PC-3 (cell line): ENCODE measurements around the gene NHLH2. TPM values are rescaled to one million over a fixed set of nuclear protein-coding genes. Genes with fewer than 3 reads are reported as not detected.

ENCODE experiments used
- ATAC-seq: fragments of 200-7000 bp; cut with Tn5 transposase; 2 replicates; pipeline ENCODE4 v1.9.1; 2020; ENCODE audit warnings: mild to moderate bottlenecking, moderate library complexity
- BruUV-seq: library from RNA; stranded (reverse); fragments of 400-500 nt; replicated peaks from 2 replicates; lab custom pipeline; 2021; lab: Mats Ljungman, UMichigan
- CTCF ChIA-PET: fragments of 300-600 bp; sonication (Branson Sonifier 250); formaldehyde crosslinking; loops from one replicate; lab custom pipeline; 2022; ENCODE audit warnings: antibody characterized with exemption; lab: Charles Lee
- POLR2A ChIA-PET: fragments of 300-600 bp; sonication (Branson Sonifier 250); formaldehyde crosslinking; loops from one replicate; lab custom pipeline; 2022; ENCODE audit warnings: antibody characterized with exemption; ENCODE audit not compliant: unreplicated experiment; lab: Charles Lee
- DNase-seq: peaks from one replicate; pipeline ENCODE4 v3.0.0-alpha.2; 2015
- H2AFZ ChIP-seq: fragments of 300-600 bp; sonication (generic); 2 replicates; pipeline ENCODE4 v1.6.0; 2016; ENCODE audit warnings: antibody characterized with exemption, low read length
- H3F3A ChIP-seq: fragments of 300-600 bp; sonication (generic); one replicate; pipeline ENCODE4 v1.6.0; 2017; ENCODE audit warnings: antibody characterized with exemption, low read length, control low read depth, mild to moderate bottlenecking; ENCODE audit not compliant: unreplicated experiment
- H3K27ac ChIP-seq: fragments of 300-600 bp; sonication (generic); 2 replicates; pipeline ENCODE4 v1.5.1; 2016; ENCODE audit warnings: mild to moderate bottlenecking, low read length
- H3K27me3 ChIP-seq: fragments of 300-600 bp; sonication (generic); 2 replicates; pipeline ENCODE4 v1.6.1; 2016; ENCODE audit warnings: low read length, mixed read lengths
- H3K36me3 ChIP-seq: fragments of 300-600 bp; sonication (generic); 2 replicates; pipeline ENCODE4 v1.6.1; 2016; ENCODE audit warnings: low read depth, mixed run types, low read length, mixed read lengths
- H3K4me1 ChIP-seq: fragments of 300-600 bp; sonication (generic); 2 replicates; pipeline ENCODE4 v1.5.1; 2016; ENCODE audit warnings: low read length; ENCODE audit not compliant: insufficient read depth
- H3K4me2 ChIP-seq: fragments of 300-600 bp; sonication (generic); 2 replicates; pipeline ENCODE4 v1.6.0; 2016; ENCODE audit warnings: low read length
- H3K4me3 ChIP-seq: fragments of 300-600 bp; sonication (generic); 2 replicates; pipeline ENCODE4 v1.5.1; 2016; ENCODE audit warnings: mild to moderate bottlenecking, low read length, mixed read lengths
- H3K79me2 ChIP-seq: fragments of 300-600 bp; sonication (generic); 2 replicates; pipeline ENCODE4 v1.6.1; 2017; ENCODE audit warnings: low read length, mixed read lengths
- H3K9ac ChIP-seq: fragments of 300-600 bp; sonication (generic); 2 replicates; pipeline ENCODE4 v1.6.0; 2016; ENCODE audit warnings: mild to moderate bottlenecking, low read length
- H3K9me2 ChIP-seq: fragments of 300-600 bp; sonication (generic); replicated peaks from 2 replicates; pipeline ENCODE4 v1.6.1; 2016; ENCODE audit warnings: mixed run types, low read length, mixed read lengths
- H3K9me3 ChIP-seq: fragments of 300-600 bp; sonication (generic); 2 replicates; pipeline ENCODE4 v1.6.1; 2016; ENCODE audit warnings: low read length, mixed read lengths
- H4K20me1 ChIP-seq: fragments of 300-600 bp; sonication (generic); 2 replicates; pipeline ENCODE4 v1.6.1; 2016; ENCODE audit warnings: low read length, mixed read lengths
- CTCF ChIP-seq: fragments of 300-600 bp; sonication (generic); conservative IDR thresholded peaks from 2 replicates; pipeline ENCODE4 v1.5.1; 2017; ENCODE audit warnings: antibody characterized with exemption, low read depth, mild to moderate bottlenecking, low read length
- EZH2 ChIP-seq: fragments of 300-600 bp; sonication (generic); IDR thresholded peaks from one replicate; pipeline ENCODE4 v1.6.1; 2017; ENCODE audit warnings: antibody characterized with exemption, mild to moderate bottlenecking, low read length; ENCODE audit not compliant: unreplicated experiment
- EZH2phosphoT487 ChIP-seq: fragments of 300-600 bp; sonication (generic); IDR thresholded peaks from 2 replicates; pipeline ENCODE4 v1.6.1; 2018; ENCODE audit warnings: mild to moderate bottlenecking, antibody characterized with exemption, low read length, borderline replicate concordance
- intact Hi-C: fragments of 100-400 bp; cut with micrococcal nuclease; formaldehyde crosslinking; loops from 2 replicates; pipeline ENCODE4 v1.9.0; 2023
- total RNA-seq: library from RNA; depleted of rRNA; stranded (reverse); fragments of >200 nt; gene quantifications from 2 replicates; pipeline ENCODE4 v1.2.3, GENCODE V29; 2014

NHLH2 gene
- total RNA-seq, 1 experiment from 2014 or later = not detected

DNA sequence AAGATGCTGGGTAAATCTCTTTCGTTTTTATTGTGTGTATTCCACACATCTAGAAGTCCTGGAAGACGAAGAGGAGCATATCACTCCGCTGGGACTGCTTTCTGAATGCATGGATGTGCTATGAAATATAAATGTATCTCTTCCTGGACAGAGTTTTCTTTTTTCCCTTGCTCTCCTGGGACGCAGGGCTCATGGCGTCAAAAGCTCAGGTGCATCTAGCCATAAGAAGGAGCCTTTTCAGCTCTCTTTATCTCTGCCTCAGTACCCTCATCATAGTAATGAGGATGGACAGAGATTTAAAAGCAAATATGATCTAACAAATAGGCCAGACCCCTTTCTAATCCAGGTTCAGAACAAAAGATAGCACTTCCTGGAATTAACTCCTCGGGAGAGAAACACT, 44.9 kb downstream of the NHLH2 start:
- POLR2A ChIA-PET = no interaction called here
- Histone ChIP-seq H3K27ac (no peak overlapping the region), H3K9me3 (no peaks in the 10 kb centered on the region), H3K4me2 (no peak overlapping the region), H3K36me3 (no peaks in the 10 kb centered on the region), H3F3A (no peaks in the 10 kb centered on the region), H3K9me2 (no peaks in the 10 kb centered on the region), H3K4me1 (no peaks in the 10 kb centered on the region), H3K27me3 (no peaks in the 10 kb centered on the region), H4K20me1 (no peaks in the 10 kb centered on the region), H3K79me2 (no peaks in the 10 kb centered on the region), H3K4me3 (no peak overlapping the region), H3K9ac (no peak overlapping the region), H2AFZ (no peak overlapping the region)
- CTCF ChIA-PET = no interaction called here
- DNase-seq = no peak
- TF ChIP-seq EZH2 = no peak
- no peak for TF ChIP-seq EZH2phosphoT487
- no peak for TF ChIP-seq CTCF
- intact Hi-C loops = no loop called here
- no peak for ATAC-seq
- BruUV-seq = no TSS peak

GRCh38 chr1:115794976-115795639, 45.8 kb downstream of the NHLH2 start:
- Histone ChIP-seq H4K20me1 (no peaks in the 10 kb centered on the region), H3K4me3 (no peak overlapping the region), H3K27ac (no peak overlapping the region), H3K9ac (no peak overlapping the region), H3K36me3 (no peaks in the 10 kb centered on the region), H3K27me3 (no peaks in the 10 kb centered on the region), H3K9me2 (no peaks in the 10 kb centered on the region), H3K9me3 (no peaks in the 10 kb centered on the region), H3K4me1 (no peaks in the 10 kb centered on the region), H3F3A (no peaks in the 10 kb centered on the region), H3K79me2 (no peaks in the 10 kb centered on the region), H3K4me2 (no peak overlapping the region), H2AFZ (no peak overlapping the region)
- ATAC-seq (no peak), DNase-seq (no peak)
- ChIA-PET POLR2A (no interaction called here), CTCF (no interaction called here)
- TF ChIP-seq EZH2phosphoT487 (no peak), CTCF (no peak), EZH2 (no peak)
- intact Hi-C loops = no loop called here
- no TSS peak for BruUV-seq

DNA sequence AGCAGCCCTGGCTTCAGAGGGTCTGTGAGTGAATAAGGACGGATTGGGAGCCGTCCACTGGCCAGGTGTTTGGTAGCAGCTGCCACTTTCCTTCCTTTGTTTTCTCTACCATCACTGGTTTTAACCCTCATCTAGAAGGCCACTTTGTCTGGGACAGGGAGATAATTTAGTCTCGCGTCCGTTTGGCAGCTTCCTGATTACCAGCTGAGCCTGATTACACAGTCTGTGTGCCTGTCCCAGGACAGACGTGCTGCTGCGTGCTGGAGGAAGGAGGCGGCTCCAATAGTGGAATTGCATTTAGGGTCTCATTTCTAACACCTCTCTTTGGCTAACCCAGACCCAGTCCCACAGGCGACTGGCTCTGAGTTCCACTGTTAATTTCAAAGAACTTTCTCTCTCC, 47.8 kb downstream of the NHLH2 start:
- Histone ChIP-seq H3K4me1 (no peaks in the 10 kb centered on the region), H3K36me3 (no peaks in the 10 kb centered on the region), H3K4me3 (no peak overlapping the region), H3K9me3 (no peaks in the 10 kb centered on the region), H4K20me1 (no peaks in the 10 kb centered on the region), H3K27ac (no peak overlapping the region), H3K27me3 (no peaks in the 10 kb centered on the region), H3F3A (no peaks in the 10 kb centered on the region), H3K4me2 (no peak overlapping the region), H2AFZ (no peak overlapping the region), H3K9ac (no peak overlapping the region), H3K9me2 (no peaks in the 10 kb centered on the region), H3K79me2 (no peaks in the 10 kb centered on the region)
- POLR2A ChIA-PET = no interaction called here
- no peak for ATAC-seq
- TF ChIP-seq EZH2 = no peak
- TF ChIP-seq EZH2phosphoT487 = no peak
- no peak for TF ChIP-seq CTCF
- intact Hi-C loops = no loop called here
- DNase-seq = no peak
- no TSS peak for BruUV-seq
- CTCF ChIA-PET = no interaction called here
